OCI-LY3 (cell line): ENCODE results near the gene WAC.

Source experiments
- CTCF ChIP-seq: fragments of 200-600, 300-600 bp; sonication (generic); IDR thresholded peaks from 2 replicates; pipeline ENCODE4 v1.5.1; 2014; ENCODE audit warnings: antibody characterized with exemption, low read length, low read depth
- EZH2phosphoT487 ChIP-seq: fragments of 200-600 bp; shearing (Covaris generic); IDR thresholded peaks from 2 replicates; pipeline ENCODE4 v1.6.1; 2018; ENCODE audit warnings: antibody characterized with exemption, mixed run types, low read depth

DNA sequence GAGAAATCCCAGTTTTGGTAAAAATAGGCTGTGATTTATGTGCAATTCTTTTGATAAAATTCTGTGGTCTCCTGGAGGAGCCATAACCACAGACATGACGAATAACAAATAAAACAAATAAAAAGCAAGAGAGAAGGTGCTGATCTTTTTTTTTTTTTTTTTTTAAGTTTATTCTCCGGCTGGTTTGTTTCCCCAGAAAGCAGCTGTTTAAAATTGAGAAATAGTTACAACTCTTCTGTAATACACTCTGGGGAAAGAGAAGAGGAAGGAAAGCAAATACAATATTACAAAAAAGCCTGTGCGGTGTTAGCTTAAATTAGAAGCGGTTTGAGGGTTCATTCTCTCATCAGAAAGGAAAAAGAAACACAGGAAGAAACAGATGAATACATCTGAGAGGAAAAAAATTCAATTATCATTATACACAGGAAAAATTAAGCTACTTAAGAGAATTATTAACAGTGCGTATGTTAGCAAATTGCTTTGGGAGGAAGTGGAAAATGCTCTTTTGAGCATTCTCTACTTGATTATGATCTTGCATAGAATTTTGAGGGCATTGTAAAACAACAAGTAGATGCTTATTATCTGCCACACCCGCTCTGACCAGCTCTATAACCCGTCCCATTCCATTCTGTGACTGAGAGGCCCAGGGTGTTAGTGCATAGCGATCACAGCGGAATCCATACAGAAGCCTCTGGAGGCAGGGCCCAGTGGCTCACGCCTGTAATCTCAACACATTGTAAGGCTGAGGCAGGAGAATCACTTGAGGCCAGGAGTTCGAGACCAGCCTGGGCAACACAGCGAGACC lies 40.6 kb upstream of the WAC start:
- no peak for TF ChIP-seq CTCF
- TF ChIP-seq EZH2phosphoT487: no peak
